RWPE2 (cell line): ENCODE results near the gene CCND3.

Source experiments
- ATAC-seq: fragments of 200-7000 bp; cut with Tn5 transposase; 3 replicates; pipeline ENCODE4 v1.9.1; 2021; ENCODE audit warnings: low read depth
- DNase-seq: peaks from one replicate; pipeline ENCODE4 v3.0.0-alpha.2; 2020; ENCODE audit warnings: low spot score
- H3K27ac ChIP-seq: fragments of 450-650 bp; 2 replicates; pipeline ENCODE4 v1.5.1; 2017; ENCODE audit warnings: mild to moderate bottlenecking; ENCODE audit not compliant: poor library complexity, severe bottlenecking
- H3K27me3 ChIP-seq: fragments of 250-450 bp; sonication (Bioruptor Pico); 2 replicates; pipeline ENCODE4 v1.5.1; 2021; ENCODE audit warnings: mild to moderate bottlenecking, moderate library complexity; ENCODE audit not compliant: insufficient read depth, poor library complexity, severe bottlenecking
- H3K36me3 ChIP-seq: fragments of 250-450 bp; sonication (Bioruptor Pico); 2 replicates; pipeline ENCODE4 v1.5.1; 2020; ENCODE audit warnings: low read depth, mild to moderate bottlenecking, moderate library complexity
- H3K4me1 ChIP-seq: fragments of 250-450 bp; sonication (Bioruptor Pico); 2 replicates; pipeline ENCODE4 v1.5.1; 2021; ENCODE audit warnings: mild to moderate bottlenecking, moderate library complexity; ENCODE audit not compliant: insufficient read depth, poor library complexity, severe bottlenecking
- H3K4me3 ChIP-seq: fragments of 250-450 bp; sonication (Bioruptor Pico); 2 replicates; pipeline ENCODE4 v1.5.1; 2021; ENCODE audit warnings: mild to moderate bottlenecking, moderate library complexity; ENCODE audit not compliant: severe bottlenecking
- H3K9me3 ChIP-seq: fragments of 250-450 bp; sonication (Bioruptor Pico); 2 replicates; pipeline ENCODE4 v1.5.1; 2021; ENCODE audit warnings: mild to moderate bottlenecking, moderate library complexity; ENCODE audit not compliant: severe bottlenecking
- CTCF ChIP-seq: fragments of 450-650 bp; IDR thresholded peaks from one replicate; pipeline ENCODE4 v1.5.1; 2017; ENCODE audit warnings: mild to moderate bottlenecking, moderate library complexity; ENCODE audit not compliant: poor library complexity, severe bottlenecking

The CCND3 gene

GRCh38 chr6:41941280-41942066 lies at the start of gene CCND3:
Gene CCND3, minus strand, starts transcription at chr6:41941808. Its CDS starts 159 bp downstream, at chr6:41941649.
- TF ChIP-seq CTCF = no peak
- DNase-seq = peak; percentile 94
- peak within 1 kb of the TSS; percentile 85 for H3K27ac ChIP-seq
- no peaks in the 10 kb centered on the region for H3K9me3 ChIP-seq
- H3K27me3 ChIP-seq = no peaks in the 10 kb centered on the region
- H3K36me3 ChIP-seq = peaks cover 18% of the 10 kb centered on the region
- peaks cover 16% of the 10 kb centered on the region for H3K4me1 ChIP-seq
- peak; percentile 80 for ATAC-seq
- peak within 1 kb of the TSS; percentile 88 for H3K4me3 ChIP-seq

- DNase-seq (no peak), ATAC-seq (no peak)
- H3K4me1 ChIP-seq = no peaks in the 10 kb centered on the region
- no peaks in the 10 kb centered on the region for H3K27me3 ChIP-seq
- no peak for TF ChIP-seq CTCF
- H3K36me3 ChIP-seq = no peaks in the 10 kb centered on the region
- no peaks in the 10 kb centered on the region for H3K9me3 ChIP-seq
- H3K27ac ChIP-seq = no peak overlapping the region
- H3K4me3 ChIP-seq = no peak overlapping the region
These were observed 44.7 kb upstream of the CCND3 start for GRCh38 chr6:41986339-41986738.

DNA sequence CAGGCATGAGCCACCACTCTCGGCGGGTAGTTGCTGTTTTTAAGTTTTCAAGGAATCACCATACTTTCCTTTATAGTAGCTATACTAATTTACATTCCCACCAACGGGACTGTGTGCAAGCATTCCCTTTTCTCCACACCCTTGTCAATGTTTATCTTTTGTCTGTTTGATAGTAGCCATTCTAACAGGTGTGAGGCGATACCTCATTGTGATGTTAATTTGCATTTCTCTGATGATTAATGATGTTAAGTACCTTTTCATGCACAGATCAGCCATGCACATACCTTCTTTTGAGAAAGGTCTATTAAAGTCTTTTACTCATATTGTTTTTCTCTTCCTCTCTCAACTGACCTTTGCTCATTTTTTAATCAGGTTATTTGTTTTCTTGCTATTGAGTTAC lies 43.0 kb upstream of the CCND3 start:
- no peak overlapping the region for H3K27ac ChIP-seq

DNA sequence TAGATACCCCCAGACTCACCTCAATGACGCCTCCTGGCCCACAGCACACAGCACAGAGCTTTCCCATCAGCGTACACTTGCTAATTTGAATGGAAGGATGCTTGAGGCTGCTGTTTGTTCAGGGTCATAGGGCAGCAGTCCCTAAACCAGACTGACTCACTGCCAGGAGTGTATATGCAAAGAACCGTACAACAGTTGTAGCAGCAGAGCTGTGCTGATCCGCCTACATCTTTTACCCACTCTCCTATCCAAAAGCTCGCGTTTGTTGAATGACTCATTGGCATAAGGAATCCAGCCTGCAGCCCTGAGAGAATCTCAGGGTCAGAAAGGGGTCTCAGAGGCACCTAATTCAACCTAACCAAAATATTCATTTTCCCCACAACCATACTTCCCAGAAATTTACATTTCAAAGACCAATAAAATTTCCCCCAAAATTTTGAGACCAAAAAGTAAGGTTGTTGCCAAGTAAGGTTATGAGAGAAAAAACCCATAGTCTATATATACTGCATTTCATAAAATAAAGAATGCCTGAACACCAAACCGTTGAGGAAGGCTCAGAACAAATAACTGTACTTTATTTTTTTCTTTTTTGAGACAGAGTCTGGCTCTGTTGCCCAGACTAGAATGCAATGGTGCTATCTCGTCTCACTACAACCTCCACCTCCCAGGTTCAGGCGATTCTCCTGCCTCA lies 35.3 kb upstream of the CCND3 start:
- no peak overlapping the region for H3K27ac ChIP-seq
- no peaks in the 10 kb centered on the region for H3K36me3 ChIP-seq
- H3K4me3 ChIP-seq = no peak overlapping the region
- no peak for TF ChIP-seq CTCF
- no peaks in the 10 kb centered on the region for H3K27me3 ChIP-seq
- H3K9me3 ChIP-seq = no peaks in the 10 kb centered on the region
- no peaks in the 10 kb centered on the region for H3K4me1 ChIP-seq
- DNase-seq (no peak), ATAC-seq (peak; percentile 84)

More for the DNA sequence above, 43.0 kb upstream of the CCND3 start:
- Histone ChIP-seq H3K36me3 (no peaks in the 10 kb centered on the region), H3K9me3 (no peaks in the 10 kb centered on the region), H3K4me3 (no peak overlapping the region), H3K4me1 (no peaks in the 10 kb centered on the region), H3K27me3 (no peaks in the 10 kb centered on the region)
- no peak for DNase-seq
- TF ChIP-seq CTCF = no peak
- no peak for ATAC-seq
